GM12892 (cell line): ENCODE results near the gene PRX. TPM values are rescaled to one million over a fixed set of nuclear protein-coding genes. Genes with fewer than 3 reads are reported as not detected.
"Not testable (repeated sequence)": the region's sequence is repeated elsewhere in the genome, so short reads cannot be mapped to it uniquely, and the experiment has no call there.

ENCODE experiments used
- DNase-seq: peaks from one replicate; pipeline ENCODE4 v3.0.0; 2011; ENCODE audit not compliant: insufficient read length
- FAIRE-seq: peaks from 2 replicates; lab custom pipeline; 2011; peaks lifted over from hg19 to GRCh38; lab: Jason Lieb, UNC
- POLR2A ChIP-seq: IDR thresholded peaks from 2 replicates; pipeline ENCODE4 v1.6.1; 2011; ENCODE audit warnings: low read depth, low read length, control low read depth
- POLR2AphosphoS5 ChIP-seq: IDR thresholded peaks from 2 replicates; pipeline ENCODE4 v1.6.1; 2011; ENCODE audit warnings: low read depth, low read length, control low read depth
- TAF1 ChIP-seq: IDR thresholded peaks from 2 replicates; pipeline ENCODE4 v1.6.1; 2011; ENCODE audit warnings: low read depth, mild to moderate bottlenecking, control low read depth, low read length, borderline replicate concordance
- polyA plus RNA-seq: library from polyadenylated mRNA; unstranded; fragments of >200 nt; gene quantifications from one replicate; pipeline ENCODE4 v1.2.1, GENCODE V29; 2012; ENCODE audit warnings: missing spikeins, inconsistent platforms; ENCODE audit not compliant: missing spikeins

Gene PRX, protein sequence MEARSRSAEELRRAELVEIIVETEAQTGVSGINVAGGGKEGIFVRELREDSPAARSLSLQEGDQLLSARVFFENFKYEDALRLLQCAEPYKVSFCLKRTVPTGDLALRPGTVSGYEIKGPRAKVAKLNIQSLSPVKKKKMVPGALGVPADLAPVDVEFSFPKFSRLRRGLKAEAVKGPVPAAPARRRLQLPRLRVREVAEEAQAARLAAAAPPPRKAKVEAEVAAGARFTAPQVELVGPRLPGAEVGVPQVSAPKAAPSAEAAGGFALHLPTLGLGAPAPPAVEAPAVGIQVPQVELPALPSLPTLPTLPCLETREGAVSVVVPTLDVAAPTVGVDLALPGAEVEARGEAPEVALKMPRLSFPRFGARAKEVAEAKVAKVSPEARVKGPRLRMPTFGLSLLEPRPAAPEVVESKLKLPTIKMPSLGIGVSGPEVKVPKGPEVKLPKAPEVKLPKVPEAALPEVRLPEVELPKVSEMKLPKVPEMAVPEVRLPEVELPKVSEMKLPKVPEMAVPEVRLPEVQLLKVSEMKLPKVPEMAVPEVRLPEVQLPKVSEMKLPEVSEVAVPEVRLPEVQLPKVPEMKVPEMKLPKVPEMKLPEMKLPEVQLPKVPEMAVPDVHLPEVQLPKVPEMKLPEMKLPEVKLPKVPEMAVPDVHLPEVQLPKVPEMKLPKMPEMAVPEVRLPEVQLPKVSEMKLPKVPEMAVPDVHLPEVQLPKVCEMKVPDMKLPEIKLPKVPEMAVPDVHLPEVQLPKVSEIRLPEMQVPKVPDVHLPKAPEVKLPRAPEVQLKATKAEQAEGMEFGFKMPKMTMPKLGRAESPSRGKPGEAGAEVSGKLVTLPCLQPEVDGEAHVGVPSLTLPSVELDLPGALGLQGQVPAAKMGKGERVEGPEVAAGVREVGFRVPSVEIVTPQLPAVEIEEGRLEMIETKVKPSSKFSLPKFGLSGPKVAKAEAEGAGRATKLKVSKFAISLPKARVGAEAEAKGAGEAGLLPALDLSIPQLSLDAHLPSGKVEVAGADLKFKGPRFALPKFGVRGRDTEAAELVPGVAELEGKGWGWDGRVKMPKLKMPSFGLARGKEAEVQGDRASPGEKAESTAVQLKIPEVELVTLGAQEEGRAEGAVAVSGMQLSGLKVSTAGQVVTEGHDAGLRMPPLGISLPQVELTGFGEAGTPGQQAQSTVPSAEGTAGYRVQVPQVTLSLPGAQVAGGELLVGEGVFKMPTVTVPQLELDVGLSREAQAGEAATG (N-terminal part only)
- 0.74 TPM for polyA plus RNA-seq

DNA sequence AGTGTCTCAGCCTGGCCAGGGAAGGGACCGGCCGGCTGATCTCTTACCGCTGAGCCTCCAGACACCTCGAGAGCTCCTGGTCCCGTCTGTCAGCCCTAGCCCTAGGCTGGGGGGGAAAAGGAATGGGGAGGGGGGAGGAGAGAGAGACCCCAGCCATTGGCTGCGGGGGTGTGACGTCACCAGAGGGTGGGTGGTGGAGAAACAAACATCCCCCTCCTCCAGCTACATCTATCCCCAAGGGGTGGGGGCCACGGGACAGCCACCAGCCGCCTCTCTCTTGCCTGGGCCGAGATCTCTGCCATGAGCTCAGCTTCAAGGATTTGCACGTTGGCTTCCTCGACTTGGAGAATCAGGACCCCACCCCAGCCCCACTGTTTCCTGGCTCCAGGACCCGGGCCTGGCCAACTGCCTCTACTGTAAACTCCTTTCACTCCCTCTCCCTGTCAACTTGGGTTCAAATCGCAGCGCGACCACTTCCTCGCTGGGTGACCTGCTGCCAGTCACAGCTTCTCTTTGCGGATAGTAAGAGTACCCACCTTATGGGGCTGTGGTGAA is at the start of gene PRX:
Gene PRX (minus strand): TSS at position 88 of the 555 bp plus-strand sequence. CDS start 5,446 bp downstream, outside the sequence.
- no peak for FAIRE-seq
- no peak for DNase-seq
- TF ChIP-seq POLR2AphosphoS5 (no peak), TAF1 (no peak), POLR2A (no peak)

DNA sequence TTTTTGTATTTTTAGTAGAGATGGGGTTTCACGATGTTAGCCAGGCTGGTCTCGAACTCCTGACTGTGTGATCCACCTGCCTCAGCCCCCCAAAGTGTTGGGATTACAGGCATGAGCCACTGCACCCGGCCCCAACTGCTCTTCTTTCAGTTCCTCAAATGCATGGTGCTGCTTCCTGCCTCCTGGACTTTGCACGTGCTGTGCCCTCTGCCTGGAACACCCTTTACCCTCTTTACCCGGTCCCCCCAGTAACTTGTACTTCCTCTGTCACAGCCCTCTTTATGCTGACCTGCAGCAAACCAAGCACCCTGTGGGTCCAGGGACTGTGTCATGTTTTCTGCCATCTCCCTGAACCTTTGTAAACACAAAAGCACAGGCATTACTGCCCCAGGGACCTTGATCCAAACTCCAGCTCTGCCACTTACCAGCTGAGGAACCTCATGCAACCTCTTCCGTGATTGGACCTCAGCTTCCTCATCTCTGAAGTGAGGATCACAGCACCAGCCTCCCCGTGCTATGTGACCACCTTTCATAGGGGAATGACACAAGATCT is 48.6 kb upstream of the PRX start:
- DNase-seq (no peak), FAIRE-seq (no peak)
- TF ChIP-seq POLR2A = no peak

DNA sequence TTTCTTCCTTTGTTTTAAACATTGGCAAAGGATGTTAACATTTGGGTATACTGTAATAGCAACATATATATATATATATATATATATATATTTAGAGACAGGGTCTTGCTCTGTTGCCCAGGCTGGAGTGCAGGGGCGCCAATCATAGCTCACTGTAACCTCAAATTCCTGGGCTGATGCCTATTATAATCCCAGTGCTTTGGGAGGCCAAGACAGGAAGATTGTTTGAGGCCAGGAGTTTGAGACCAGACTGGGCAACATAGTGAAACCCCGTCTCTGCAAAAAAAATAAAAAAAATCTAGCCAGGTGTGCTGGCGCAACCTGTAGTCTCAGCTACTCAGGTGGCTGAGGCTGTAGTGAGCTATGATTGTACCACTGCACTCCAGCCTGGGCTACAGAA is 47.0 kb upstream of the PRX start:
- no peak for FAIRE-seq
- TF ChIP-seq TAF1 (no peak), POLR2AphosphoS5 (no peak), POLR2A (no peak)
- DNase-seq = no peak

DNA sequence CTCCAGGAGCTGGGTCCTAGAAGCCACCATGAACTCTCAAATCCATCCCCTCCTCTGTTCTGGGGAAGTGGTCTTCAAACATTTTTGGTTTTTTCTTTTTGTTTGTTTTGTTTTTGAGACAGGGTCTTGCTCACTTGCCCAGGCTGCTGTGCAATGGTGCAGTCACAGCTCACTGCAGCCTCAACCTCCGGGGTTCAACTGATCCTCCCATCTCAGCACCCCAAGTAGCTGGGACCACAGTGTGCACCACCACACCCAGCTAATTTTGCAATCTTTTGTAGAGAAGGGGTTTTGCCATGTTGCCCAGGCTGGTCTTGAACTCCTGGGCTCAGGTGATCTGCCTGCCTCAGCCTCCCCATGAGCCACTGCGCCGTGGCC is 45.4 kb upstream of the PRX start:
- no peak for DNase-seq
- no peak for FAIRE-seq
- TF ChIP-seq TAF1 (no peak), POLR2A (no peak)

DNA sequence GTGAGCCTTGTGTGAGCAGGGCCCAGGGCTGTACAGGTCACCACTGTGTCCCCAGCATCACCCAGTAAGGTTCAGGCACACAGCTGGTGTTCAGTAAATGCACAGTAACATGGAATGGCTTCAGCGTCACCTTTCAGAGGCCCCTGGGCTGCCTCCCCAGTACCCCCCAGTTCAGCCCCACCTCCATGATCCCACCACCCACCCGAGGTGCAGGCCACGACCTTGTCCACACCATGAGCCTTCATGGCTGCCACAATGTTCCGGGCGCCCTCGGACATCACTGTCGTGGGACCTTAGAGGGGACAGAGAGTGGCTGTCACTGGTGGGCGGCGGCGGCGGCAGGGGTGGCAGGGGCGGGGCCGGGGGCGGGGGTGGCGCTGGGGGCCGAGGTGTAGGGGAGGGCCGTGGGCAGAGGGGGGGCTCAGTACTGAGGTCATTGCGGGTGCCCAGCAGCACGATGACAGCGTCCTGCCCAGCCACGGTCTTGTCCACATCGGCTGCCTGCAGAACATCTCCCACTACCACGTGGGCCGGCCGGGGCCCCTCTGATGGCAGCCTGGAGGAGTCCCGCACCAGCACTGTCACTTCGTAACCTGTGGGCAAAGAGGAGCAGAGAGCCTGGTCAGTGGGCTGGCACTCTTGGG is 44.9 kb upstream of the PRX start:
- no peak for FAIRE-seq
- no peak for TF ChIP-seq POLR2A
- no peak for TF ChIP-seq POLR2AphosphoS5
- no peak for TF ChIP-seq TAF1
- no peak for DNase-seq

- FAIRE-seq (no peak), DNase-seq (no peak)
- TF ChIP-seq TAF1 (no peak), POLR2AphosphoS5 (no peak), POLR2A (no peak)
These were observed 43.9 kb upstream of the PRX start for GRCh38 chr19:40457048-40457447.

GRCh38 chr19:40453943-40454342 is 40.8 kb upstream of the PRX start:
- not testable (repeated sequence) for FAIRE-seq

DNA sequence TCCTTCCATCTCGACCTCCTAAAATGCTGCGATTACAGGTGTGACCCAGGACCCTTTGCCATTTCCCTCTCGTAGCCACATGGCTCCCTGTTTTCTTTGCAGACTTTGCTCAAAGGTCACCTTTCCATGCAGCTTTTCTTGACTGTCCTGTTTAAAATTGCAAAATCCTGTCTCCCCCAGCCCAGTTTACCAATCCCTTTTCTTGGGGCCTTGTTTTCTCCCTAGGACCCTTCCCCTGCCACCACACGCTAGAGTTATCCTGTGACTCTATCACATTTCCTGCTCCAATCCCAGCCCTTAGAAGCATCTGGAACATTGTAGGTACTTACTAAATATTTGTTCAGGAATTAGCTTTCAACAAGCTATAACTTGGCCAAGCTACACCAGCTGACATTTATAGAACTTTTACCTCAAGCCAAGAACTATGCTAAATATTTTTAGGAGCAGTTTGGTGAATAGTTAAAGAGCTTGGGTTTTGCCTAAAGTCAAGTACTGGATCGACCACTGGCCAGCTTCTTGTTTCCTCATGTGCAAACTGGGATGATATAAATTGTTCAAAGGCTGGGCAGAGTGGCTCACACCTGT is 40.1 kb upstream of the PRX start:
- no peak for TF ChIP-seq POLR2AphosphoS5
- TF ChIP-seq TAF1 = no peak
- TF ChIP-seq POLR2A = no peak
- no peak for FAIRE-seq
- DNase-seq = no peak

More at GRCh38 chr19:40453943-40454342, 40.8 kb upstream of the PRX start:
- not testable (repeated sequence) for DNase-seq

DNA sequence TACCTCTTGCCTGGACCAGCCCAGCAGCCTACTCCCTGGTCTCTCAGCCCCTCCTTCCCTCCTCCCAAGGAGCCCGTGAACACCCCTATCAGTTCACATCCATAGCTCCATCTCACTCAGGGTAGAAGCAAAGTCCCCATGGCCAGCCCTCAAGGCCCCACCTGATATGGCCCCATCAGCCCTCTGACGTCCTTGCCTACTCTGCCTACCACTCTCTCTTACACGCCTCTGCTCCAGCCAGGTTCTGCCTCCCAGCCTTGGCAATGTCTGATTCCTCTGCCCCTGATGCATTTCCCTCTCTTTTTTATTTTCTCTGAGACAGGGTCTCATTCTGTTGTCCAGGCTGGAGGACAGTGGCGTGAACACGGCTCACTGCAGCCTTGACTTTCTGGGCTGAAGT is 38.8 kb upstream of the PRX start:
- FAIRE-seq (no peak), DNase-seq (no peak)
- TF ChIP-seq POLR2AphosphoS5 (no peak), POLR2A (no peak), TAF1 (no peak)

DNA sequence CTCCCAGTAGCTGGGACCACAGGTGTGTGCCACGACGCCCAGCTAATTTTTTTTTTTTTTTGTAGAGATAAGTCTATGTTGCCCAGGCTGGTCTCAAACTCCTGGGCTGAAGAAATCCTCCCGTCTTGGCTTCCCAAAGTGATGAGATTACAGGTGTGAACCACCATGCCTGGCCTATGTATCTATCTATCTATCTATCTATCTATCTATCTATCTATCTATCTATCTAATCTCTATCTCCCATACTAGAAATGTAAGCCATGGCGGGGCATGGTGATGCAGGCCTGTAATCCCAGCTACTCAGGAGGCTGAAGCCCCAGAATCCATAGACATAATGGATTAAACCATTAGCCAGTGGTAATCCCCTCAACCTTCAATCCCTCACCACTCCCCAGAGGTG is 37.5 kb upstream of the PRX start:
- FAIRE-seq (no peak), DNase-seq (no peak)
- TF ChIP-seq POLR2A (no peak), POLR2AphosphoS5 (no peak), TAF1 (no peak)
